IPS DF 4.7 (cell line): ENCODE data around the gene RAD51B.
"Not testable (repeated sequence)": the region's sequence is repeated elsewhere in the genome, so short reads cannot be mapped to it uniquely, and the experiment has no call there.

ENCODE experiments used
- DNase-seq: peaks from one replicate; pipeline ENCODE4 v3.0.0-alpha.2; 2013; ENCODE audit warnings: low spot score; ENCODE audit errors: extremely low read depth

The RAD51B gene

GRCh38 chr14:68421116-68421515 is 601.5 kb downstream of the RAD51B start:
- DNase-seq: no peak

GRCh38 chr14:68423686-68424085 is 604.1 kb downstream of the RAD51B start:
- no peak for DNase-seq

- no peak for DNase-seq
Observed at GRCh38 chr14:68424443-68425172, 605.0 kb downstream of the RAD51B start.

GRCh38 chr14:68426661-68427549 is 607.3 kb downstream of the RAD51B start:
- no peak for DNase-seq

- DNase-seq: no peak
Observed at GRCh38 chr14:68427550-68427890, 607.9 kb downstream of the RAD51B start.

GRCh38 chr14:68428900-68429299 is 609.3 kb downstream of the RAD51B start:
- not testable (repeated sequence) for DNase-seq

GRCh38 chr14:68434173-68434572 is 614.6 kb downstream of the RAD51B start:
- DNase-seq: not testable (repeated sequence)

- not testable (repeated sequence) for DNase-seq
Observed at GRCh38 chr14:68435631-68436030, 616.1 kb downstream of the RAD51B start.

- no peak for DNase-seq
Observed at GRCh38 chr14:68439676-68440075, 620.1 kb downstream of the RAD51B start.

- DNase-seq: no peak
Observed at GRCh38 chr14:68440820-68441219, 621.2 kb downstream of the RAD51B start.

- no peak for DNase-seq
Observed at GRCh38 chr14:68441542-68441941, 622.0 kb downstream of the RAD51B start.

GRCh38 chr14:68442828-68443629 is 623.5 kb downstream of the RAD51B start:
- DNase-seq: no peak

GRCh38 chr14:68444449-68445168 is 625.0 kb downstream of the RAD51B start:
- no peak for DNase-seq

- no peak for DNase-seq
Observed at GRCh38 chr14:68446243-68447040, 626.9 kb downstream of the RAD51B start.

- DNase-seq: no peak
Observed at GRCh38 chr14:68447581-68448251, 628.1 kb downstream of the RAD51B start.

GRCh38 chr14:68448252-68448902 is 628.8 kb downstream of the RAD51B start:
- DNase-seq: no peak

- DNase-seq: no peak
Observed at GRCh38 chr14:68449561-68450181, 630.1 kb downstream of the RAD51B start.

GRCh38 chr14:68450391-68451120 is 631.0 kb downstream of the RAD51B start:
- no peak for DNase-seq
